ENCODE data around the gene GTPBP4.

DNA sequence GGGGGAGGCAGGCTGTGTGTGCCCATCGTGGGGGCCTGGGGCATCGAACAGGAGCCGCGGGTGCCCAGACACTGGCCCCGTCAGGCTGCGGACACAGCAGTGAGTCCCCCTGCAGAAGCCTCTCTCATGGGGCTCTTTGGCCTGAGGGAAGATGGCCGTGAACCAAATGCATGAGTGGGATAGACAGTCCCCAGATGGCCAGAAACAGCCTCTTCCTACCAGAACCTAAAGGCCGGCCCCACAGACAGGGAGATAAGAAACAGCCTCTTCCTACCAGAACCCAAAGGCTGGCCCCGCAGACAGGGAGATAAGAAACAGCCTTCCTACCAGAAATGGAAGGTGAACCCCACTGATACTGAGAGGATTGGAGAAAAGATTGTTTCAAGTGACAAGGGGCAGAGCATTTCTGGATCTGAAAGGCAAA lies 20.8 kb downstream of the GTPBP4 start:
- TF ChIP-seq, protein P1, sequence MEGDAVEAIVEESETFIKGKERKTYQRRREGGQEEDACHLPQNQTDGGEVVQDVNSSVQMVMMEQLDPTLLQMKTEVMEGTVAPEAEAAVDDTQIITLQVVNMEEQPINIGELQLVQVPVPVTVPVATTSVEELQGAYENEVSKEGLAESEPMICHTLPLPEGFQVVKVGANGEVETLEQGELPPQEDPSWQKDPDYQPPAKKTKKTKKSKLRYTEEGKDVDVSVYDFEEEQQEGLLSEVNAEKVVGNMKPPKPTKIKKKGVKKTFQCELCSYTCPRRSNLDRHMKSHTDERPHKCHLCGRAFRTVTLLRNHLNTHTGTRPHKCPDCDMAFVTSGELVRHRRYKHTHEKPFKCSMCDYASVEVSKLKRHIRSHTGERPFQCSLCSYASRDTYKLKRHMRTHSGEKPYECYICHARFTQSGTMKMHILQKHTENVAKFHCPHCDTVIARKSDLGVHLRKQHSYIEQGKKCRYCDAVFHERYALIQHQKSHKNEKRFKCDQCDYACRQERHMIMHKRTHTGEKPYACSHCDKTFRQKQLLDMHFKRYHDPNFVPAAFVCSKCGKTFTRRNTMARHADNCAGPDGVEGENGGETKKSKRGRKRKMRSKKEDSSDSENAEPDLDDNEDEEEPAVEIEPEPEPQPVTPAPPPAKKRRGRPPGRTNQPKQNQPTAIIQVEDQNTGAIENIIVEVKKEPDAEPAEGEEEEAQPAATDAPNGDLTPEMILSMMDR (IDR thresholded peaks at IDR 0.05), result no peak
- no peak for TF ChIP-seq POLR2AphosphoS5 (IDR thresholded peaks at IDR 0.05)
